Endothelial cell (in vitro differentiated cells): ENCODE measurements around the gene PDGFC. TPM values are rescaled to one million over a fixed set of nuclear protein-coding genes. Genes with fewer than 3 reads are reported as not detected.
"Not testable (repeated sequence)": the region's sequence is repeated elsewhere in the genome, so short reads cannot be mapped to it uniquely, and the experiment has no call there.

Experiments used
- DNase-seq: peaks from one replicate; pipeline ENCODE4 v3.0.0; 2021; ENCODE audit warnings: low spot score
- H3K27ac Mint-ChIP-seq: one replicate; pipeline ENCODE4 v1.8.0; 2021; ENCODE audit warnings: mixed read lengths, inconsistent platforms; ENCODE audit not compliant: unreplicated experiment
- H3K27me3 Mint-ChIP-seq: one replicate; pipeline ENCODE4 v1.8.0; 2021; ENCODE audit warnings: mild to moderate bottlenecking, moderate library complexity, mixed read lengths, inconsistent platforms; ENCODE audit not compliant: unreplicated experiment
- H3K36me3 Mint-ChIP-seq: one replicate; pipeline ENCODE4 v1.8.0; 2021; ENCODE audit warnings: mild to moderate bottlenecking, low read depth, mixed read lengths, inconsistent platforms; ENCODE audit not compliant: unreplicated experiment
- H3K4me1 Mint-ChIP-seq: one replicate; pipeline ENCODE4 v1.8.0; 2021; ENCODE audit warnings: mild to moderate bottlenecking, mixed read lengths, inconsistent platforms; ENCODE audit not compliant: unreplicated experiment
- H3K4me3 Mint-ChIP-seq: one replicate; pipeline ENCODE4 v1.8.0; 2021; ENCODE audit warnings: mild to moderate bottlenecking, mixed read lengths, inconsistent platforms; ENCODE audit not compliant: unreplicated experiment
- H3K9me3 Mint-ChIP-seq: one replicate; pipeline ENCODE4 v1.8.0; 2021; ENCODE audit warnings: mixed read lengths, inconsistent platforms; ENCODE audit not compliant: unreplicated experiment
- CTCF ChIP-seq: fragments of 200-600 bp; sonication (generic); IDR thresholded peaks from one replicate; pipeline ENCODE4 v1.5.0; 2021; ENCODE audit warnings: antibody characterized with exemption; ENCODE audit not compliant: unreplicated experiment
- total RNA-seq: library from RNA; stranded (reverse); fragmentation: NEBNext Ultra II Directional; extraction: Animal tissue kit (Norgen Biotek cat#: 25700); gene quantifications from one replicate; pipeline ENCODE4 v1.2.1, GENCODE V29; 2021; ENCODE audit not compliant: unreplicated experiment

Gene PDGFC
- total RNA-seq, 1 donor from 2014 or later, result 22.0 TPM

GRCh38 chr4:156941940-156942548 is 29.6 kb downstream of the PDGFC start:
- no peaks in the 10 kb centered on the region for H3K27me3 Mint-ChIP-seq
- peak; percentile 34 for DNase-seq
- no peaks in the 10 kb centered on the region for H3K9me3 Mint-ChIP-seq
- no peak for TF ChIP-seq CTCF
- peak overlapping the region; percentile 90 for H3K27ac Mint-ChIP-seq
- no peaks in the 10 kb centered on the region for H3K36me3 Mint-ChIP-seq
- no peak overlapping the region for H3K4me3 Mint-ChIP-seq
- peaks cover 16% of the 10 kb centered on the region for H3K4me1 Mint-ChIP-seq

- TF ChIP-seq CTCF, result no peak
- no peak for DNase-seq
- no peaks in the 10 kb centered on the region for H3K27me3 Mint-ChIP-seq
- H3K9me3 Mint-ChIP-seq, result no peaks in the 10 kb centered on the region
- no peak overlapping the region for H3K4me3 Mint-ChIP-seq
- no peak overlapping the region for H3K27ac Mint-ChIP-seq
- H3K36me3 Mint-ChIP-seq, result no peaks in the 10 kb centered on the region
- H3K4me1 Mint-ChIP-seq, result peaks cover 11% of the 10 kb centered on the region
Measured at GRCh38 chr4:156939801-156940200, 31.8 kb downstream of the PDGFC start.

- Mint-ChIP-seq H3K27me3 (no peaks in the 10 kb centered on the region), H3K9me3 (no peaks in the 10 kb centered on the region), H3K27ac (no peak overlapping the region), H3K4me3 (no peak overlapping the region), H3K4me1 (peaks cover 11% of the 10 kb centered on the region), H3K36me3 (no peaks in the 10 kb centered on the region)
- no peak for TF ChIP-seq CTCF
- DNase-seq, result no peak
Measured at GRCh38 chr4:156939139-156939538, 32.5 kb downstream of the PDGFC start.

GRCh38 chr4:156934259-156934635 is 37.4 kb downstream of the PDGFC start:
- Mint-ChIP-seq H3K9me3 (no peaks in the 10 kb centered on the region), H3K27me3 (no peaks in the 10 kb centered on the region), H3K4me3 (no peak overlapping the region), H3K27ac (no peak overlapping the region), H3K36me3 (no peaks in the 10 kb centered on the region), H3K4me1 (peaks cover 2% of the 10 kb centered on the region)
- no peak for TF ChIP-seq CTCF
- no peak for DNase-seq

GRCh38 chr4:156933633-156934258 is 37.9 kb downstream of the PDGFC start:
- H3K9me3 Mint-ChIP-seq, result no peaks in the 10 kb centered on the region
- no peak overlapping the region for H3K4me3 Mint-ChIP-seq
- TF ChIP-seq CTCF, result no peak
- DNase-seq, result no peak
- no peak overlapping the region for H3K27ac Mint-ChIP-seq
- H3K4me1 Mint-ChIP-seq, result peaks cover 2% of the 10 kb centered on the region
- H3K27me3 Mint-ChIP-seq, result no peaks in the 10 kb centered on the region
- no peaks in the 10 kb centered on the region for H3K36me3 Mint-ChIP-seq

GRCh38 chr4:156932360-156932759 is 39.2 kb downstream of the PDGFC start:
- H3K36me3 Mint-ChIP-seq, H3K27ac Mint-ChIP-seq, H3K4me3 Mint-ChIP-seq, H3K4me1 Mint-ChIP-seq, H3K27me3 Mint-ChIP-seq, H3K9me3 Mint-ChIP-seq, DNase-seq: not testable (repeated sequence)
